ENCODE data around the gene CNTN5. TPM values are rescaled to one million over a fixed set of nuclear protein-coding genes. Genes with fewer than 3 reads are reported as not detected.

CNTN5 gene
- total RNA-seq, 2 donors from 2014 or later: 1.4 to 3.3 TPM

- no peaks in the 10 kb centered on the region for H3K36me3 ChIP-seq (ENCODE audit: control insufficient read depth, insufficient read depth, low read length)
Observed at GRCh38 chr11:99968336-99968735, 947.6 kb downstream of the CNTN5 start.

GRCh38 chr11:99973993-99974392 is 953.2 kb downstream of the CNTN5 start:
- 96 to 100% methylated on average over 2 to 4 of the region's 4 CpGs for WGBS, 2 experiments (ENCODE audit: insufficient coverage in 1 of 2, insufficient read length in 1 of 2)
- H3K27me3 Mint-ChIP-seq (ENCODE audit: insufficient read depth): no peaks in the 10 kb centered on the region

More at GRCh38 chr11:99968336-99968735, 947.6 kb downstream of the CNTN5 start:
- no peaks in the 10 kb centered on the region for H3K27me3 ChIP-seq (ENCODE audit: control insufficient read depth, insufficient read depth, low read length, poor library complexity, severe bottlenecking)
- H3K4me3 Mint-ChIP-seq: no peak overlapping the region
- no peak overlapping the region for H3K27ac Mint-ChIP-seq
- H3K36me3 Mint-ChIP-seq (ENCODE audit: low read depth): no peaks in the 10 kb centered on the region
- no peak overlapping the region for H3K9ac ChIP-seq (ENCODE audit: extremely low read depth, low read length, poor library complexity, severe bottlenecking)
- H3K4me3 ChIP-seq (ENCODE audit: low read length): no peak overlapping the region
- DNase-seq: no peak
- H3K27ac ChIP-seq (ENCODE audit: low read depth, low read length): no peak overlapping the region
- no peaks in the 10 kb centered on the region for H3K9me3 Mint-ChIP-seq
- WGBS, 2 experiments (ENCODE audit: insufficient coverage in 1 of 2, insufficient read length in 1 of 2): no CpG with 5 or more reads among the region's 1 CpG
- TF ChIP-seq, protein P1, sequence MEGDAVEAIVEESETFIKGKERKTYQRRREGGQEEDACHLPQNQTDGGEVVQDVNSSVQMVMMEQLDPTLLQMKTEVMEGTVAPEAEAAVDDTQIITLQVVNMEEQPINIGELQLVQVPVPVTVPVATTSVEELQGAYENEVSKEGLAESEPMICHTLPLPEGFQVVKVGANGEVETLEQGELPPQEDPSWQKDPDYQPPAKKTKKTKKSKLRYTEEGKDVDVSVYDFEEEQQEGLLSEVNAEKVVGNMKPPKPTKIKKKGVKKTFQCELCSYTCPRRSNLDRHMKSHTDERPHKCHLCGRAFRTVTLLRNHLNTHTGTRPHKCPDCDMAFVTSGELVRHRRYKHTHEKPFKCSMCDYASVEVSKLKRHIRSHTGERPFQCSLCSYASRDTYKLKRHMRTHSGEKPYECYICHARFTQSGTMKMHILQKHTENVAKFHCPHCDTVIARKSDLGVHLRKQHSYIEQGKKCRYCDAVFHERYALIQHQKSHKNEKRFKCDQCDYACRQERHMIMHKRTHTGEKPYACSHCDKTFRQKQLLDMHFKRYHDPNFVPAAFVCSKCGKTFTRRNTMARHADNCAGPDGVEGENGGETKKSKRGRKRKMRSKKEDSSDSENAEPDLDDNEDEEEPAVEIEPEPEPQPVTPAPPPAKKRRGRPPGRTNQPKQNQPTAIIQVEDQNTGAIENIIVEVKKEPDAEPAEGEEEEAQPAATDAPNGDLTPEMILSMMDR (conservative IDR thresholded peaks at IDR 0.05): no peak
- H3K27me3 Mint-ChIP-seq (ENCODE audit: insufficient read depth): no peaks in the 10 kb centered on the region
- H3K4me1 ChIP-seq (ENCODE audit: control insufficient read depth, insufficient read depth, low read length): no peaks in the 10 kb centered on the region
- no peaks in the 10 kb centered on the region for H3K9me3 ChIP-seq (ENCODE audit: control insufficient read depth, low read length)
- H3K4me1 Mint-ChIP-seq: peaks cover 5% of the 10 kb centered on the region

GRCh38 chr11:99979042-99979441 is 958.3 kb downstream of the CNTN5 start:
- no peaks in the 10 kb centered on the region for H3K36me3 Mint-ChIP-seq (ENCODE audit: low read depth)
- H3K27me3 Mint-ChIP-seq (ENCODE audit: insufficient read depth): no peaks in the 10 kb centered on the region
- no peak overlapping the region for H3K27ac Mint-ChIP-seq
- Histone ChIP-seq H3K27ac (ENCODE audit: low read depth, low read length) (no peak overlapping the region), H3K36me3 (ENCODE audit: control insufficient read depth, insufficient read depth, low read length) (no peaks in the 10 kb centered on the region), H3K9me3 (ENCODE audit: control insufficient read depth, low read length) (peaks cover 5% of the 10 kb centered on the region), H3K4me3 (ENCODE audit: low read length) (no peak overlapping the region), H3K9ac (ENCODE audit: extremely low read depth, low read length, poor library complexity, severe bottlenecking) (no peak overlapping the region), H3K4me1 (ENCODE audit: control insufficient read depth, insufficient read depth, low read length) (no peaks in the 10 kb centered on the region), H3K27me3 (ENCODE audit: control insufficient read depth, insufficient read depth, low read length, poor library complexity, severe bottlenecking) (no peaks in the 10 kb centered on the region)
- TF ChIP-seq, protein P1 (conservative IDR thresholded peaks at IDR 0.05): no peak
- H3K4me1 Mint-ChIP-seq: peaks cover 9% of the 10 kb centered on the region
- 67 to 80% methylated on average over 1 to 2 of the region's 2 CpGs for WGBS, 2 experiments (ENCODE audit: insufficient coverage in 1 of 2, insufficient read length in 1 of 2)
- peaks cover 1% of the 10 kb centered on the region for H3K9me3 Mint-ChIP-seq
- DNase-seq: no peak
- H3K4me3 Mint-ChIP-seq: no peak overlapping the region

More at GRCh38 chr11:99973993-99974392, 953.2 kb downstream of the CNTN5 start:
- Histone ChIP-seq H3K4me3 (ENCODE audit: low read length) (no peak overlapping the region), H3K36me3 (ENCODE audit: control insufficient read depth, insufficient read depth, low read length) (no peaks in the 10 kb centered on the region), H3K4me1 (ENCODE audit: control insufficient read depth, insufficient read depth, low read length) (no peaks in the 10 kb centered on the region), H3K9me3 (ENCODE audit: control insufficient read depth, low read length) (peaks cover 5% of the 10 kb centered on the region), H3K9ac (ENCODE audit: extremely low read depth, low read length, poor library complexity, severe bottlenecking) (no peak overlapping the region), H3K27me3 (ENCODE audit: control insufficient read depth, insufficient read depth, low read length, poor library complexity, severe bottlenecking) (no peaks in the 10 kb centered on the region), H3K27ac (ENCODE audit: low read depth, low read length) (no peak overlapping the region)
- Mint-ChIP-seq H3K4me3 (no peak overlapping the region), H3K4me1 (no peaks in the 10 kb centered on the region), H3K36me3 (ENCODE audit: low read depth) (no peaks in the 10 kb centered on the region), H3K27ac (no peak overlapping the region), H3K9me3 (peaks cover 1% of the 10 kb centered on the region)
- no peak for DNase-seq
- TF ChIP-seq, protein P1 (conservative IDR thresholded peaks at IDR 0.05): no peak
